SKM-1 (cell line): Measurements from ENCODE around the gene PIK3CD.
"Not testable (repeated sequence)": the region's sequence is repeated elsewhere in the genome, so short reads cannot be mapped to it uniquely, and the experiment has no call there.

Experiments
- DNase-seq: peaks from one replicate; lab custom pipeline; 2025; ENCODE audit not compliant: unreplicated experiment; lab: John Stamatoyannopoulos, UW

PIK3CD gene

DNA sequence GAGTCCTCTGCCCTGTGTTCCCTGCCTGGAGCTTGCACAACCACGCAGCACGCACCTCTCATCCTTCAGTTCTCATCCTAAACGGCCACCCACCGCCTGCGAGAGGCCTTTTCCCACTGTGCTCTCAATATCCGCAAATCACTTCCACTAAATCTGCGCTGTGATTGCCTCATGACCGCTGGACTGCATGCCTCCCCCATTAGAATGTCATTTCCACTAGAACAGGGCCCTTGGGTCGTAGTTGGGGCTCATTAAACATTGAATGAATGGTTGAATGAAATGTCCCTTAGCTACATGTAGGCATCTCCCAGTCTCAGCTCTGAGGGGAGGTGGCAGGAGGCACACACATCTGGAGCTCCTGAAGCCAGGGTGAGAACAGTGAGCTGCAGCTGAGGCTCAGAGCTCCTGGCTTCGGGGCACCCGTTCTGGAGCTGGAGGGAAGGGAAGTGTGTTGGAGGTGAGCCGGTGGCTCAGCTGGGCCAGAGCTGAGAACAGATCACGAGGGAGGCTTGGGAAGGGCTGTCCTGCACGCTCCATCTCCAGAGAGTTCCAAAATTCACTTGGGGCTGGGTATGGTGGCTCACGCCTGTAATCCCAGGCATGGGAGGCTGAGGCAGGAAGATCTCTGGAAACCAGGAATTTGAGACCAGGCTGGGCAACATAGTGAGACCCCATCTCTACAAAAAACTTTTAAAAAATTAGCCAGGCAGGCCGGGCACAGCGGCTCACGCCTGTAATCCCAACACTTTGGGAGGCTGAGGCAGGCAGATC lies 32.4 kb upstream of the PIK3CD start:
- DNase-seq, result no peak

DNA sequence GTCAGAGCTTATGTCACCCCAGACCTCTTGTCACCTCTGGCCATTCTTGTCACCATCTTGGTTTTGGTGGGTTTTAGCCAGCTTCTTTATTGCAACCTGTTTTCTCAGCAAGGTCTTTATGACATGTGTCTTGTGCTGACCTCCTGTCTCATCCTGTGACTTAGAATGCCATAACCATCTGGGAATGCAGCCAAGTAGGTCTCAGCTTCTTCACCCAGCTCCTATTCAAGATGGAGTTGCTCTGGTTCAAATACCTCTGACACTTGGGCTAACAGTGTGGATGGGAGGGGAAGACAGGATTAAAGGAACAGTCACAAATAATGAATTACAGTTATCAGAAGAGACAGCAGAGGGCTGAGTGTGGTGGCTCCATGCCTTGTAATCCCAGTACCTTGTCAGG lies 30.5 kb upstream of the PIK3CD start:
- DNase-seq, result no peak

DNA sequence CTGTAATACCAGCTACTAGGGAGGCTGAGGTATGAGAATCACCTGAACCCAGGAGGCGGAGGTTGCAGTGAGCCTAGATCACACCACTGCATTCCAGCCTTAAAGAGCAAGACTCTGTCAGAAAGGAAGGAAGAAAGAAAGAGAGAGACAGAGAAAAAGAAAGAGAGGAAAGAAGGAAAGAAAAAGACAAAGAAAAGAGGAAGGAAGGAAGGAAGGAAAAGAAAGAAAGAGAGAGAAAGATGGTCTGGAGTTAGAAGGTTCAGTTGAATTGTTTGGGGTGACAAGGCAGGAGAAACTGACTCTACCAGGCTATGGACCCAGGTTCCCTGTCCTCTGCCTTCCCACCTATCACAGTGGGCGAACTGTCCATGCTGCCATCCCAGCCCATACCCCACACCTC lies 27.4 kb upstream of the PIK3CD start:
- DNase-seq, result no peak

DNA sequence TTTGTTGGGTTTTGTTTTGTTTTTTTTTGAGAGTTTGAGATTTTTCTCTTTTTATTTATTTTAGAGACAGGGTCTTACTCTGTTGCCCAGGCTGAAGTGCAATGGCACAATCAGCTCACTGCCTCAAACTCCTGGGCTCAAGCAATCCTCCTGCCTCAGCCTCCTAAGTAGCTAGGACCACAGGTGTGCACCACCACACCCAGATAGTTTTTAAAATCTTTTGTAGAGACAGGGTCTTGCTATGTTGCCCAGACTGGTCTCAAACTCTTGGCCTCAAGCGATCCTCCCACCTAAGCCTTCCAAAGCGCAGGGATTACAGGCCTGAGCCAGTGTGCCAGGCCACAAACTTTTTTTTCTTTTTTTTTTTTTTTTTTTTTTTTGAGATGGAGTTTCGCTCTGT lies 26.5 kb upstream of the PIK3CD start:
- DNase-seq, result not testable (repeated sequence)

DNA sequence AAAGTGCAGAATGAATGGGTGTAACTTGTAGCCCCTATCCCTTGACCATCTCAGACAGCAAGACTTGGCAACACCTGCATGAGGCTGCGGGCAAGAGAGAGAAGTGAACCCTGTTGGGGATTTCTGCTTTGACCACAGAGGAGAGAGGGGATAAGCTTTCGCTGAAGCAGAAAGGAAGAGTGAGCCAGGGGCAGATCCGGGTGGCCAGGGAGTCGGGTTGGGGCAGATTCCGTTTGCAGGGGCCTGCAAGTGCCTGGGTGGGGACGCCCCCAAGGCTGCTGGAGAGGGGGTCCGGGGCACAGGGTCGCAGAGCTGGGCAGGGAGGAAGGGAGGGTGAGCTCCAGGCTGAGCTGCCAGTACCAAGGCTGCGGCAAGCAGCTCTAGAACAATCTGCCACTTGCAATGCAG lies 25.3 kb upstream of the PIK3CD start:
- no peak for DNase-seq

DNA sequence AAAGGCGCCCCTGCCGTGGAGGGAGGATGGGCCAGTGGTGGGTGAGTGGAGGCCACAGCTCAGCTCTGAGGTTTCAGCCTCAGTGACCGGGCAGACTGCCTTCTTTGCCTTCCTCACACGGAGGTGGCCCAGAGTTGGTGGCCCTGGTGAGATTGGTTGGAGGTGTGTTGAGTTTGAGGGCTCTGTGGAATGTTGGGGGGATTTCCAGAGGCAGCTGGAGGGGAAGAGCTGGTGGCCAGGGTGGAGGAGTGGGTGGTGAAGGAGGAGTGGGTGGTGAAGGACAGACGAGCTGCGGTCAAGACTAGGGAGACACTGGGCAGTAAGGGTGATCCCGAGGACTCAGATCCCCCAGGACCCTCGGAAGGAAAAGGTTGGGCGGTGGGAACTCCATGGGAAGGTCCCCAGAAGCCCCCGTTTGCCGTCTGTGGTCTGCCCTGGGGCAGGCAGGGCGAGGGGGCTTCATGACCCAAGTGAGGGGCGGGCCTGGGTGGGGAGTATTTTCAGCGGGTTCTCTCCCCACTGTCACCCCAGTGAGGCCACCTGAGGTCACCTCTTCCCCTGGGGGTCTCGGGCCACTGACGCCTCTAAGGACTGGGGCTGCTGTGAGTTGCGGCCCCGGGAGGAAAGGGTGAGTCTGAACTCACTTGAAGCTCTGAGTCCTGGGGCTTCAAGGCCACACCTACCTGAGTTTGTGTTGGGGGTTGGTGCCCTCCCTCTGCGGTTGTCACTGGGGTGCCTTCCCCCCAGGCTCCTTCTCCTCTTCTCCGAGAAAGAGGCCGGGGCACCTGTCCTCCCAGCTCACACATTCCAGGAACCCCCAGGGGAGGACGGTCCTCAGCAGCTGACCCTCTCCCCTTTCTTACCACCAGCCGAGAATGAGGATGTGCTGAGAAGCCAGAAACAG lies 22.7 kb upstream of the PIK3CD start:
- DNase-seq, result no peak

DNA sequence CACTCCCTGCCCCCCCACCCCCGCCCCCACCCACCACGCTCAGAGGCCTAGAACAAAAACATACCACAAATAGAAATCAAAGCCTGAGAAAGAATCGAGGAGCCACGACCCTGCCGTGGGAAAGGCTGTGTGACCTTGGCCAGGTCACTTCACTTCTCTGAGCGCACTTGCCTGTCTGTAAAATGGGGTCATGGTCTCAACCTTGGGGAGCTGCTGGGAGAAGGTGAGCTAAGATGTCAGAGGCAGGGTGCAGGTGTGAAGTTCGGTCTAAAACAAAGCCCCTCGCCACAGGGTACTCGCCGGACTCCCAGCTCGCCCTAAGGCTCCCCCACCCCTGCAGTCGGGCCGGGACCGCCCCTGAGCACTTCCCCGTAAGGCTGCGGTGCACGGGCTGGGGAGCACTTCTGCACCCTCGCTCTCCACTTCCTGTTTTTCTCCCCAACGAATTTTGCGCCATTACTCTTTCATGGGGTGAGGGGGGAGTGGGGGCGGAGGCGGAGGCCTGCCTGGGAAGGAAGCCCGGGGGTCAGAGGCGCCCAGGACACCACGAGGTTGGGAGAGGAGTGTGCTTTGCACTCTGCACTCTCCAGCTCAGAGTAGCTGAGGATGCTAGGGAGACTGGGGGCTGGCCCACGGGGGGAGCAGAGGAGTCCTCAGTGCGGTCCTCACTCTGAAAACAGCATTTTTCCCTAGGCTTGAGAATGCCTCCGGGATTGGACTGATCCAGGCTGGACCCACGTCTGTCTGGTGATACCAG lies 21.9 kb upstream of the PIK3CD start:
- DNase-seq, result peak; percentile 93

DNA sequence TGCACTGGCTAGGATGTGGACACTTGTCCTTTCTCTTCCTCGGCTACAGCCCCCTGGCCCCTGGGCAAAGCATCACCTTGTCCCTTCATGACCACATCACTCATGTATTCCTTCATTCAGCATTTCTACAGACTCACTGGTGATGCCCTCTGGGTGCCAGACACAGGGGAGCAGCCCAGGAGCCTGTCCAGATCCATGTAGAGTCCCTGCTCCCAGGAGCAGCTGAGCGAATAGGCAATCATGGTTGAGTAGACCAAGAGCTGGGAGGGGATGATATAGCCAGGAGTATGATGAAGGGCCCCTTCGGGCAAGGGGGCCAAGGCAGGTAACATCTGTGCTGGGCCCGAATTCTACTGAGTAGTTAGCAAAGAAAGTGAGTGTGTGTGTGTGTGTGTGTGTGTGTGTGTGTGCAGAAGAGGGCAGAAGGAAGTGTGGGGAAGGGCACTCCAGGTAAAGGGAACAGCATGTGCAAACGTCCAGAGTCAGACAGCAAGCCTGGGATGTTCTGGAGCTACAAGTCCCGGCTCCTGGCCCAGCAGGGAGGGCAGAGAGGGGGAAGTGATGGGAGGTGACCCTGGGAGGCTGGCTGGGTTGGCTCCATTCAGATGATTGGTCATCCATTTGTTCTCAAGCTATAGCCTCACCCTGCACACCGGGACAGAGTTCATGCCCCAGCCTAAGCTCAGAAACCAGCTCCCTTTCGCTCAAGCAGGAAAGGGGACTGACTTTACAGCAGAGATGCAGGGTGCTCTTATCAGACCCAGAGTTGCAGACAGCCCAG lies 21.0 kb upstream of the PIK3CD start:
- peak; percentile 24 for DNase-seq

DNA sequence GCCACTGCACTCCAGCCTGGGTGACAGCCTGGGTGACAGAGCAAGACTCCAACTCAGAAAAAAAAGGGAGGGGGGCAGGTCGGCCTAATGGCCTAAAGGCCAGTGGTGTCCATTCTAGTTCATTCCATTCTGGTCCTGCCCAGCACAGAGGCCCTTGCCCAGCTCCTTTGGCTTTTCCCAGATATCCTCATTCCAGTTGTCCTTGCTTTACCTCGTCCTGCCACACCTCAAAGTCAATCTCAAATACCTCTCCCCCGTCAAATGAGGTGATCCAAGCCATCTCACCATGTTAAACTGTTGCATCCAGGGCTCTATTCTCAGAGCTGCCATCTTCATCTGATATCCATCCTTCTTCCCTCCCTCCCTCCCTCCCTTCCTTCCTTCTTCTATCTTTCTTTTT lies 19.9 kb upstream of the PIK3CD start:
- DNase-seq, result no peak

DNA sequence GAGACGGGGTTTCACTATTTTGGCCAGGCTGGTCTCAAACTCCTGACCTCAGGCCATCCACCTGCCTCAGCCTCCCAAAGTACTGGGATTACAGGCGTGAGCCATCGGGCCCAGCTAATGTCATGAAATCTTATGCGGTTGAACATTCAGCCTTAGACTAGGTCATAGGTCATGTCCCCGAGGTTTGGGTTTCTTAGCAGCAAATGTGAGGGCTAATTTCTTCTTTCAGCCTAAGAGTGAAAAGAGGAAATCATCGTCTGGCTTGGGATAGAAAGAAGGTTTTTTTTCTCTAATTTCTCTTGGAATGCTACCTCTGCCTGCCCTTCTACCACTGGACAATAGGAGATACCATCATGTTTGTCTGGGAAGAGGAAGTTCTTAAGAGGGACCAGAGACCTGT lies 18.0 kb upstream of the PIK3CD start:
- DNase-seq, result no peak

DNA sequence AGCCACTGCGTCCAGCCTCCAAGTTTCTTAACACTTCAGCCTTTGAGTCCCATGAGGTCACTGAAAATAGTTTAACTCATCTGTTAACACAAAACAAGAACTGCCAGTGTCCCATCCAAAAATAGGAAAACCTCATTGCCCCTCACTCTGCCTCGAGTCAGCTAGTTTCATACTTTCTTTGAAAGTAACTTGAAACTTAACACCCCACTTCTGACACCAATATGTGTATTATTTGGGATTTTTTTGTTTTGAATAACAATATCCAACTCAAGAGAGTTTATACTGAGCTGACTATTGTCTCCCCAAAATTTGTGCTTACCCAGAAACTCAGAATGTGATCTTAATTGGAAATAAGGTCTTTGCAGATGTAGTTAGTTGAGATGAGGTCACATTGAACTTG lies 16.9 kb upstream of the PIK3CD start:
- no peak for DNase-seq

DNA sequence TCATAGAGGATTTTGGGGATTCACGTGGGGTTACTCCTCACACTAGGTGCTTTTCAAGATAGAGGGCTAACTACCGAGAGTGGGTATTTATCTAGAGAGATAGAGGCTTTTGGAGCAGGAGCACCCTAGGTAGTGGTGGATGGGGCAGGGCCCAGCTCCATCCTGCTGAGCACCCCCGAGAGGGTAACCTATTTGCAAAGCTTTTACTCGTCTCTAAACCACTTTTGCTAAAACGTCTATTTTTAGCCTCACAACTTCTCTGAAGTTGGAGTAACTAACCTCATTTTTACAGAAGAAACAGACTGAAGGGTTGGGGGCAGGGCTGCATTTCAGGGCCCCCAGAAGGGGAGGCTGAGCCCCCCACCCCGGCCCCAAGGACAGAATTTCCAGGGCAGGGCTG lies 12.3 kb upstream of the PIK3CD start:
- no peak for DNase-seq

DNA sequence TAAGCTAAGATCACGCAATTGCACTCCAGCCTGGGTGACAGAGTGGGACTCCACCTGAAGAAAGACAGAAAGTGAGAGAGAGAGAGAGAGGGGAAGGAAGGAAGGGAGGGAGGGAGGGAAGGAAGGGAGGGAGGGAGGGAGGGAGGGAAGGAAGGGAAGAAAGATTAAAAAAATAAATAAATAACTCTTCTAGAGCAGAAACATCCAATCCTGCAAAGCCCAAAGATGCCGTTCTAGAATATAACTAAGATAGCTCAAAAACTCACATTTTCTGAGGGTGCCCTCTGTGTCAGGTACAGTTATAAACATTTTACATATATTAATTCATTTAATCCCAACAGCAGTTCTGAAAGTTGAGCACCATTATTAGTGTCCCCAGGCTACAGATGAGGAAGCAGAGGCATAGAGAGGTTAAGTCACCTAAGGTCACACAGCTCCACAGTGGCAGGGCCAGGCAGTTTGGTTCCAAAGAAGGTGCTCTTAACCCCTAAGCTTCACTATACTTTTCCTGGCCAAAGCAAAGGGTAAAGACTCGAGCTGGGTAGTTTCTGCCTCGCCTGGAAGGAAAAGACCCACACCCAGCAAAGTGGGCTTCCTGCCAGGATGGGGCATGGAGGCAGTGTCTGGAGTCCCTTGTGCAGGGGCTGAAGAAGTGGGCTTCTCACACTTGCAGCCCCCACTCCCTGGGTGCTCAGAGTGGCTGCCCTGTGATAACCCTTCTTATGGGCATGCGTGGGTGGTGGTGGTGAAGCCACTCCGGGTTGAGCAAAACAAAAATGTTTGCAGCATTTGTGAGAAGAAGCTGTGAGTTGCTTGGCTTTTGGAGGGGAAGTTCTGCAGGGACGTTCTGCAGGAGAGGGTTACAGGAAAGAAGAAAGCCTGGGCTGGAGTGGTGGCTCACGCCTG lies 7.9 kb upstream of the PIK3CD start:
- DNase-seq, result no peak

DNA sequence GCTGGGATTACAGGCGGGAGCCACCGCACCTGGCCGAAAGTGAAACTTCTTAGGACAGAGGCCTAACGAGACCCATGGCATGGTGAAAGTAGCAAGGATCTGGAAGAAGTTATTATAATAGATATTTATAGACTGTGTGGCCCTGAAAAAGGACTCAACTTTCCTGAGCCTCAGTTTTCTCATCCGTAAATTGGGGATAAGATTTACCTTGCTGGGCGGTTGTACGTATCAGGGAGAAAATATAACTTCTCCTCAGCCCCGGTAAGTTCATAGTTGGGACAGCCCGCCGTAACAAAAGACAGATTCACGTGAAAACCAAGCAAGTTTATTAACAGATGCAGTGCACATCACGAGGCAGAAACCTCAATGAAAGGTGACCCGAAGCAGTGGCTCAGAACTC lies 5.5 kb upstream of the PIK3CD start:
- no peak for DNase-seq

DNA sequence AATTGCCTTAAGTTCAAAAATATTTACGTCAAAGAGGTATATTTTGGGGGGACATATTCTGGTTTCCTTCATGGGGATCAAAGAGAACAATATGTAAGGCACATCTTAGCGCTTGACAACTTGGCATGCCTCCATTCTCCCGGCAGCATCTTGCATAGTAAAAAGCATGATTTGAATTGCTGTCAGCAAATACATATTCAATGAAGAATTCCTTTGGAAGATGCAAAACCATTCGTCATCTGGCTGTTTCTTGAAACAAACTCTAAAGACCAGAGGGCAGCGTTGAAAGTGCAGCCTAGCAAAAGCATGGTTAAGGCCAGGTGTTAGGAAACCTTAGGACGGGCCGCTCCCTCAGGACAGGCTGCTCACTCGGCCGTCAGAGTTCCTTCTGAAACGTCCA lies 3.4 kb upstream of the PIK3CD start:
- no peak for DNase-seq

DNA sequence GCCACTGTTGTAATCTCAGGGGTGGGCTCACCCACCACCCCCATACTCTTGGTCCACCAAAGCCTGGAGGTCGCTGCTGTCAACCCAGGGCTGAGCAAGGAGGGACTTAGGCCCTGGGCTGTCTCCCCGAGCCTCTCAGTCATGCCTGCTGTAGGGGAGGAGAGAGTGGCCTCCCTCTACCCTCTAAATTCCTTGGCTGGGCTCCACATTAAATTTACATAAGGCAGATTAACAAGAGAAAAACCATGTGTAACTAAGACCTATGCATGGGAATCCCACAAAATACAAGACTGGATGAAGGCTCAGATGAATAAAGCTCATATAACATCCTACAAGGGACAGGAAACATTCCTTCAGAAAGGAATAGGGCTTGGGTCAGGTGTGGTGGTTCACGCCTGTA lies 1.8 kb upstream of the PIK3CD start:
- DNase-seq, result no peak

DNA sequence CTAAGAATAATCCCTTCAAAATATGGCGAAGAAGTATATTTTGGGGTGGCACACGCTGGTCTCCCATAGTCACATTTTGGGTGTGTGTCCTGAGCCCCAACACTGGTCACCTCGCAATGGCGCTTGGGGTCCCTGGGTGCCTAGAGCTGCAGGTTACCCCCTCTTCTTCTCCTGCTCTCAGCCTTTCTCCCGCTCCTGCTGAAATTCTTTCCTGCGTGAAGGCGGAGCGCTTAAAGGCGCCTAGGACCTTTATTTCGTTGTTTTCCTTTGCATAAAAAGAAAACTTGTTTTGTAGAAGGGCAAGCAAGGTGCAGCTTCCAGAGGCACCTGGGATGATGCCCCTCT lies 339 bp upstream of the PIK3CD start:
- no peak for DNase-seq

DNA sequence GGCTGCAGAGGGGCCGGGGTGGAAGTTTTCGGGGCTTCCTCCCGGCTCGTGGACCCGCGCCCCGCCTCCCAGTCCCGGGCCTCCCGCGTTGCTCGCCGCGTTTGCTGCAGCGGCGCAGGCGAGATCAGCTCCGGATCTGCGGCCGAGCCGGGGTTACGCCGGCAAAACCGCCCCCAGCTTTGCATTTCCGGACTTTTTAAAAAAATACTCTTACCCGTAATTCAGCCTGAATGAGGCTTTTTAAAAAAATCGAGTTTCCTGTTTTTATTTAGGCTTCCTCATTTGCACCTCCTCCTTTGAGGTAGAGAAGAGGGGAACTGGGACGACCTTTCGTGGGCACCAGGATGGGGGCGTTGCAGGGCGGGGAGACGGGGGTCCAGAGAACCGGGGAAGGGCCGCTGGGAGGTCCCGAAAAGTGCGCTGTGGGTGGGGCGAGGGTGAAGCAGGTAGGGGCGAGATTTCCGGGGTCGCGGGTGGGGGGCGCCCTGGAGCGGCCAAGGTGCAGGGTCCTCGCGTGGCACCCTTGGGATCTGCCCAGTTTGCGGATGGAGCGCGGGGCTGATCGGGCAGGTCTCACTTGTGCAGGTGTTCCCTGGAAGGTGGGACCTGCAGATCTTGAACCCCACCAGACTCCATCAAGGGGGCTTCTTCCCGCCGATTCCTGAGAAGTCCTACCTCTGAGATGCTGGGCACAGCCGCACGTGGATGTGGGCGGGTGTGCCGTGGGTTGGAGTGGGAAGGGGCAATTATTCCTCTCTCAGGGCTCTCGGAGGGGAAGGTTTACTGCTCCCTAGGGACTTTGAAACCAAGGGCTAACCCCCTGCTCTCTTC lies 1.1 kb downstream of the PIK3CD start:
- peak; percentile 32 for DNase-seq

DNA sequence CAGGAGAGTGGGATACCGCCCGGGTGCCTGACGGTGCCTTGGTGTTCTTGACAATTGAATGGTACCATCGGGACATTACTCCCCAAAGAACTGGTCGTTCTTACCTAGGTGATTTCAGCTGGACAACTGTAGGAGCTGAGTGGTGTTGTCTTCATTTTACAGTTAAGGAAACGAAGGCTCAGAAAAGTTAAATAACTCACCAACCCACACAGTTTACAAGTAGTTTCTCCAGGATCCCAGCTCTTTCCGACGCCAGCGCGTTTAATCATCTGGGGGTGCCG lies 1.6 kb downstream of the PIK3CD start:
- DNase-seq, result no peak
